WTC11 (cell line): ENCODE measurements around the gene GNG3.

Experiments
- CBFB ChIP-seq: sonication (generic); formaldehyde crosslinking; IDR thresholded peaks from 2 replicates; pipeline ENCODE4 v1.8.1; 2022; ENCODE audit warnings: mild to moderate bottlenecking, low read depth, missing genetic modification reagents
- CTCF ChIP-seq: fragments of 200-600 bp; IDR thresholded peaks from 2 replicates; pipeline ENCODE4 v1.8.0; 2022; ENCODE audit warnings: antibody characterized with exemption
- HMGXB4 ChIP-seq: sonication (generic); formaldehyde crosslinking; IDR thresholded peaks from 2 replicates; pipeline ENCODE4 v1.8.1; 2023; ENCODE audit warnings: mild to moderate bottlenecking, moderate library complexity, missing genetic modification reagents
- SP1 ChIP-seq: sonication (generic); formaldehyde crosslinking; conservative IDR thresholded peaks from 2 replicates; pipeline ENCODE4 v1.8.1; 2022; ENCODE audit warnings: missing genetic modification reagents
- TCF7 ChIP-seq: sonication (generic); formaldehyde crosslinking; IDR thresholded peaks from 2 replicates; pipeline ENCODE4 v1.8.0; 2022; ENCODE audit warnings: mild to moderate bottlenecking, low read depth, missing genetic modification reagents, moderate library complexity
- TEAD4 ChIP-seq: sonication (generic); formaldehyde crosslinking; IDR thresholded peaks from 2 replicates; pipeline ENCODE4 v1.8.0; 2022; ENCODE audit warnings: mild to moderate bottlenecking, missing genetic modification reagents
- USF2 ChIP-seq: sonication (generic); formaldehyde crosslinking; IDR thresholded peaks from 2 replicates; pipeline ENCODE4 v1.8.1; 2023; ENCODE audit warnings: mild to moderate bottlenecking, missing genetic modification reagents, moderate library complexity

- TF ChIP-seq CTCF (no peak), TEAD4 (CRISPR knock-in tag) (no peak), SP1 (CRISPR knock-in tag) (no peak), USF2 (no peak), HMGXB4 (CRISPR knock-in tag) (no peak), CBFB (CRISPR knock-in tag) (no peak), TCF7 (no peak)
These were observed 45.7 kb downstream of the GNG3 start for GRCh38 chr11:62752994-62753735.
